Airway epithelial cell (primary cell): ENCODE data around the gene INTS6. TPM values are rescaled to one million over a fixed set of nuclear protein-coding genes. Genes with fewer than 3 reads are reported as not detected.

ENCODE experiments used
- total RNA-seq: library from RNA; depleted of rRNA; stranded (reverse); fragments of >200 nt; gene quantifications from 2 replicates; pipeline ENCODE4 v1.2.3, GENCODE V29; 2015

Gene INTS6, protein sequence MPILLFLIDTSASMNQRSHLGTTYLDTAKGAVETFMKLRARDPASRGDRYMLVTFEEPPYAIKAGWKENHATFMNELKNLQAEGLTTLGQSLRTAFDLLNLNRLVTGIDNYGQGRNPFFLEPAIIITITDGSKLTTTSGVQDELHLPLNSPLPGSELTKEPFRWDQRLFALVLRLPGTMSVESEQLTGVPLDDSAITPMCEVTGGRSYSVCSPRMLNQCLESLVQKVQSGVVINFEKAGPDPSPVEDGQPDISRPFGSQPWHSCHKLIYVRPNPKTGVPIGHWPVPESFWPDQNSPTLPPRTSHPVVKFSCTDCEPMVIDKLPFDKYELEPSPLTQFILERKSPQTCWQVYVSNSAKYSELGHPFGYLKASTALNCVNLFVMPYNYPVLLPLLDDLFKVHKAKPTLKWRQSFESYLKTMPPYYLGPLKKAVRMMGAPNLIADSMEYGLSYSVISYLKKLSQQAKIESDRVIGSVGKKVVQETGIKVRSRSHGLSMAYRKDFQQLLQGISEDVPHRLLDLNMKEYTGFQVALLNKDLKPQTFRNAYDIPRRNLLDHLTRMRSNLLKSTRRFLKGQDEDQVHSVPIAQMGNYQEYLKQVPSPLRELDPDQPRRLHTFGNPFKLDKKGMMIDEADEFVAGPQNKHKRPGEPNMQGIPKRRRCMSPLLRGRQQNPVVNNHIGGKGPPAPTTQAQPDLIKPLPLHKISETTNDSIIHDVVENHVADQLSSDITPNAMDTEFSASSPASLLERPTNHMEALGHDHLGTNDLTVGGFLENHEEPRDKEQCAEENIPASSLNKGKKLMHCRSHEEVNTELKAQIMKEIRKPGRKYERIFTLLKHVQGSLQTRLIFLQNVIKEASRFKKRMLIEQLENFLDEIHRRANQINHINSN
- 22.7 and 32.2 TPM in 2 replicates for total RNA-seq

DNA sequence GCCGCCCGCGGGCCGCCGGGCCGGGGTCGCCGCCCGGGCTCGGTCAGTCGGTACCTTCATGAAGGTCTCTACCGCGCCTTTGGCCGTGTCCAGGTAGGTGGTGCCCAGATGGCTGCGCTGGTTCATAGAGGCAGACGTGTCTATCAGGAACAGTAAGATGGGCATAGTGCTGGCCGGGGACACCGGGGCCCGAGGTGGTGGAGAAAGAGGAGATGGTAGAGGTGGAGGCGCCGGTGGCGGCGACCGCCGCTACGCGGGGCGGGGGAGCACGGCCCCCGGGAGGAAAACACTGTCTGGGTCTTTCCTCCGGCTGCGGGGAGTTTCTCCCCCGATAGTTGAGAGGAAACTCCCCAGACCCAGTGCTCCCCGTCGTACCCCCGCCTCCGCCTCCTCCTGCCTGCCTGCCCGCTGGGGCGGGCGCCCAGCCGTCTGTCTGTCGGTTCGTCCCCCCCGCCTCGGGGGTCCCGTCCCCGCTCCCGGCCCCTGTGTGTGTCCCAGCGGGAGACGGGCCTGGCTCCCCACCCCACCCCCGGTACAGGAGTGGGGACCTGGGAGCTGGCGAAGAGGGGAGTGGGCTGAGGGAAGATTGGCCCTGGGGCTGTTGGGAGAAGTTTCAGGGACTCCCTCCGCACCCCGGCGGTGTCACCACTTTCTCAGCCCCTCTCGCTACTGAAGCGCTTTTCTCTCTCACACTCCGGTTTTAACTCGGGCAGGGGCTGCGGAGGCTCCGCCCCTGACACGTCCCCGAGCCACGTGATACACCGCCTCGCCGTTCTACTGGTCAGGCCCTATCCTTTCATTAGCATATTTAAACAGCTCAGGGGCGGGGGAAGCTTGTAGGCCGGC is at the start of gene INTS6:
Gene INTS6 (minus strand): TSS at position 676 of the 846 bp plus-strand sequence. CDS start 511 bp downstream, at position 165.

DNA sequence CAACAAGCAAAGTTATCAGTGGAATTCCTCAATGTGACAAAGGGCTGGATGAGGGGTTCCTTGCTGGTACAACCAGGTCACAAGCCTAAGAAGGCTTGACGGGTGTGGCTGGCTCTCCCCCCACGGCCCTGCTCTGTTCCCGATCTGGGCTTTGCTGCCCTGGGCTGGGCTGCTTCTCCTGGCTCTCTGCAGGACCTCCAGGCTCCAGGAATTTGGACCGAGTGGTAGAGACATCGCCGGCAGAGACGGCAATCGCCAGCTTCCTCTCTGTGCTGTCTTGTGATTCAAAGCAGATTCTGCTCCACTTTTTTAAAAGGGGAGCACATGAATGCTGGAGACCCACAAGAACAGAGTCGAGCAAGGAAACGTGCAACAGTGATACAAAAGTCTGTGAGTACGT is 113.5 kb downstream of the INTS6 start, which contains the start of gene SERPINE3:
Gene SERPINE3 (plus strand): TSS at position 338 of the 400 bp plus-strand sequence. CDS start 1,401 bp downstream, outside the sequence.

Other genes starting within 250 kb of the INTS6 start
- gene FAM124A, start 230.6 kb downstream of the INTS6 start, total RNA-seq: not detected in 2 replicates
- gene SERPINE3, start 113.3 kb downstream of the INTS6 start, total RNA-seq: not detected in 2 replicates
- 7.6 and 13.6 TPM in 2 replicates for gene WDFY2, start 131.4 kb upstream of the INTS6 start, total RNA-seq